ENCODE data around the gene CLEC10A. TPM values are rescaled to one million over a fixed set of nuclear protein-coding genes. Genes with fewer than 3 reads are reported as not detected.
"Not testable (repeated sequence)": the region's sequence is repeated elsewhere in the genome, so short reads cannot be mapped to it uniquely, and the experiment has no call there.

Gene CLEC10A, protein sequence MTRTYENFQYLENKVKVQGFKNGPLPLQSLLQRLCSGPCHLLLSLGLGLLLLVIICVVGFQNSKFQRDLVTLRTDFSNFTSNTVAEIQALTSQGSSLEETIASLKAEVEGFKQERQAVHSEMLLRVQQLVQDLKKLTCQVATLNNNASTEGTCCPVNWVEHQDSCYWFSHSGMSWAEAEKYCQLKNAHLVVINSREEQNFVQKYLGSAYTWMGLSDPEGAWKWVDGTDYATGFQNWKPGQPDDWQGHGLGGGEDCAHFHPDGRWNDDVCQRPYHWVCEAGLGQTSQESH
- total RNA-seq (10 to 100 TPM in 2 of 9 donors, 1 to 10 TPM in 7; 1.5 to 30.1 (median 3.5) TPM), polyA plus RNA-seq (1 to 10 TPM; 1.8 to 2.7 TPM)
- long read RNA-seq, donor 1, partial matches to known transcripts: 2 of 9 reads
- long read RNA-seq, donor 1, other reads (novel, unspliced or antisense): 3 of 9 reads
- long read RNA-seq, donor 2, partial matches to known transcripts: 1 of 16 reads
- long read RNA-seq, donor 2, other reads (novel, unspliced or antisense): 3 of 16 reads
- long read RNA-seq, donor 3, partial matches to known transcripts: 0 of 1 reads
- long read RNA-seq, donor 3, other reads (novel, unspliced or antisense): 1 of 1 reads

DNA sequence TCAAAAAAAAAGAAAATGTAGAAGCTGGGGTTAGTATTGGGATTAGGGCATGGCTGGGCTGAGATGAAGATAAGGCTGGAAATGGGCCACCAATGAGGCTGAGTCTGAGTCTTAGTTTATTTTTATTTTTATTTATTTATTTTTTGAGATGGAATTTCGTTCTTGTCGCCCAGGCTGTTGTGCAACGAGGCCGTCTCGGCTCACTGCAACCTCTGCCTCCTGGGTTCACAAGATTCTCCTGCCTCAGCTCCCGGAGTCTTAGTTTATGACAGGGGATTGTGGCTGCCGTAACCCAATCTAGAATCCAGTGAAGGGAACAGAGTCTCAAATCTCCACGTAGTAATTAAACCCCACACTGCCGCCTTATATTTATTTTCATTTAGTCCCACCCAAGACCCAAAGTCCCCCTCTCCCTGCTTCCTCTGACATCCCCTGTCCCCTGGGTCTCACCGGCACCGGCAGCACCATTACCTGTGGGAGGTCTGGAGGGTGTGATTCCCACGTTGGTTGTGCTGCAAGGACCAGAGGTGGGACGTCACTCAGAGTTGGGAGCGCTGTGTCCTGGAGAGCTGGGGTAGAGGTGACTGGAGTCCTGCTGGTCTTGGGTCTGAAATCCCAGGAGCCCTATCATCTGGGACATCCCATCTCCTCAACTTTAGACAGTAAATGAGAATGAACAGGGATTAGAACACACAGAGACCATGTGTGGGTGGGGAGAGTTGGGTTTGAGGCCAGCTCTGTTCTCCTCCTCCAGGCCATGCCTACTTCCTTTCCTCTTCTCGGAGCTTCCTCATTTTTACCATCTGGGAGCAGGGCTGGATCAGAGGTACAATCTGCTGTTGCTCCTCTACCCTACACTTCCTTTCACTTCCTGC lies at the start of gene CLEC10A:
Gene CLEC10A (minus strand): TSS at position 671 of the 875 bp plus-strand sequence. CDS start 1,439 bp downstream, outside the sequence.
- Histone ChIP-seq H3K9me3 (peaks cover 0 to 3% (median 0%) of the 10 kb centered on the region in 12 donors), H3K36me3 (no peaks in the 10 kb centered on the region), H3K4me1 (peaks cover 0 to 39% (median 0%) of the 10 kb centered on the region in 12 donors), H3K27me3 (no peaks in the 10 kb centered on the region), H3K27ac (peak within 1 kb of the TSS in 5 of 12 donors; percentile 24 to 63 (median 34)), H3K4me3 (peak within 1 kb of the TSS in 6 of 12 donors; percentile 2 to 47 (median 34))
- TF ChIP-seq POLR2A (IDR thresholded peaks at IDR 0.05): no peak
- TF ChIP-seq, protein P1, sequence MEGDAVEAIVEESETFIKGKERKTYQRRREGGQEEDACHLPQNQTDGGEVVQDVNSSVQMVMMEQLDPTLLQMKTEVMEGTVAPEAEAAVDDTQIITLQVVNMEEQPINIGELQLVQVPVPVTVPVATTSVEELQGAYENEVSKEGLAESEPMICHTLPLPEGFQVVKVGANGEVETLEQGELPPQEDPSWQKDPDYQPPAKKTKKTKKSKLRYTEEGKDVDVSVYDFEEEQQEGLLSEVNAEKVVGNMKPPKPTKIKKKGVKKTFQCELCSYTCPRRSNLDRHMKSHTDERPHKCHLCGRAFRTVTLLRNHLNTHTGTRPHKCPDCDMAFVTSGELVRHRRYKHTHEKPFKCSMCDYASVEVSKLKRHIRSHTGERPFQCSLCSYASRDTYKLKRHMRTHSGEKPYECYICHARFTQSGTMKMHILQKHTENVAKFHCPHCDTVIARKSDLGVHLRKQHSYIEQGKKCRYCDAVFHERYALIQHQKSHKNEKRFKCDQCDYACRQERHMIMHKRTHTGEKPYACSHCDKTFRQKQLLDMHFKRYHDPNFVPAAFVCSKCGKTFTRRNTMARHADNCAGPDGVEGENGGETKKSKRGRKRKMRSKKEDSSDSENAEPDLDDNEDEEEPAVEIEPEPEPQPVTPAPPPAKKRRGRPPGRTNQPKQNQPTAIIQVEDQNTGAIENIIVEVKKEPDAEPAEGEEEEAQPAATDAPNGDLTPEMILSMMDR (IDR thresholded peaks at IDR 0.05): no peak
- WGBS, 4 donors: 65 to 70% (median 68%) methylated on average over 15 of the region's 15 CpGs
- intact Hi-C loops (cut with DNase I): no loop called here
- DNase-seq: no peak
- ATAC-seq: peak in 3 of 4 donors; percentile 66 to 81 (median 75)

DNA sequence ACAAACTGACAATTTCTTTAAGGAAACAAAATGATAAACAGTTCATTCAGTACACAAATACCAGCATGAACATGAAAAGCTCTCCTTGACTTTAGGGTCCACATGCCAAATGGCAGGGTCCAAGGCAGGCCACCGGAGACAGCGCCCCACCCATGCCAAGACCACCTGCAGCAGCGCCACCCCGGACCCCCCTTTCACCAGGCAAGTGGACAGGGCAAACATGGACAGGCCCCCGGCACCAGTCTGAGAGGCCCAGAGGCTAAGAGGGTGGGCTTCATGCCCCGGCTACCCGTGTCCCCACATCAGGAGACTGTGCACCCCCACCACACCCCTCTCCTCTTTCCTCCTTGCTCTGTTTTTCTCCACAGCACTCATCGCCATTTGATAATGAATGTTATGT lies 49.3 kb upstream of the CLEC10A start:
- ATAC-seq: no peak
- Histone ChIP-seq H3K9me3 (no peaks in the 10 kb centered on the region), H3K36me3 (no peaks in the 10 kb centered on the region), H3K27ac (no peak overlapping the region), H3K4me3 (no peak overlapping the region), H3K4me1 (peaks cover 0 to 34% (median 0%) of the 10 kb centered on the region in 12 donors), H3K27me3 (peaks cover 0 to 47% (median 7%) of the 10 kb centered on the region in 9 donors)
- no peak for DNase-seq
- intact Hi-C loops (cut with DNase I): no loop called here
- TF ChIP-seq, protein P1 (IDR thresholded peaks at IDR 0.05): no peak
- TF ChIP-seq POLR2A (IDR thresholded peaks at IDR 0.05): no peak
- WGBS, 4 donors: 82 to 88% (median 87%) methylated on average over 8 of the region's 8 CpGs

DNA sequence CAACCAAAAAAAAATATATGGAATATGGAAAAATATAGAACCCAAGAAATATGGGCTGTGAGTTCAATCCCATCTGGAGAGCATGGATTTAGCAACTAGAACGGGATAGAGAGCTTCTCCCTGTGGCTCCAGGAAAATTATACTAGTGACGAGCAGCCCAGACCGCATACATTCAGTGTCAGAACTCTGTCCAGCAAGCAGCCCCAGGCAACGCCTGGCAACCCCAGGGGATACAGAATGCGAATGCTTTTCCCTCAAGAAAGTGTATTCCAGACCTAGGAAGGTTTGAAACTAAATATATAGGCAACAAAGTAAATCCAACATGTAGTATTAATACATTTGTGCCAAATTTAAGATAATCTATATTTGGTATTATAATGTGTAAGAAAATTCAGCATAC lies 48.1 kb upstream of the CLEC10A start:
- ATAC-seq (no peak), DNase-seq (no peak)
- Histone ChIP-seq H3K4me3 (no peak overlapping the region), H3K27ac (no peak overlapping the region), H3K36me3 (no peaks in the 10 kb centered on the region), H3K27me3 (peaks cover 0 to 38% (median 7%) of the 10 kb centered on the region in 9 donors), H3K4me1 (peaks cover 0 to 32% (median 0%) of the 10 kb centered on the region in 12 donors), H3K9me3 (no peaks in the 10 kb centered on the region)
- intact Hi-C loops (cut with DNase I): no loop called here
- TF ChIP-seq, protein P1 (IDR thresholded peaks at IDR 0.05): no peak
- no peak for TF ChIP-seq POLR2A (IDR thresholded peaks at IDR 0.05)
- WGBS, 4 donors: 56 to 69% (median 63%) methylated on average over 5 of the region's 5 CpGs

DNA sequence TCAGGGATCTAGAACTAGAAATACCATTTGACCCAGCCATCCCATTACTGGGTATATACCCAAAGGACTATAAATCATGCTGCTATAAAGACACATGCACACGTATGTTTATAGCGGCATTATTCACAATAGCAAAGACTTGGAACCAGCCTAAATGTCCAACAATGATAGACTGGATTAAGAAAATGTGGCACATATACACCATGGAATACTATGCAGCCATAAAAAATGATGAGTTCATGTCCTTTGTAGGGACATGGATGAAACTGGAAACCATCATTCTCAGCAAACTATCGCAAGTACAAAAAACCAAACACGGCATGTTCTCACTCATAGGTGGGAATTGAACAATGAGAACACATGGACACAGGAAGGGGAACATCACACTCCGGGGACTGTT lies 47.5 kb upstream of the CLEC10A start:
- intact Hi-C loops (cut with DNase I); DNase-seq; ATAC-seq; H3K36me3 ChIP-seq; H3K9me3 ChIP-seq; H3K4me3 ChIP-seq; H3K27ac ChIP-seq: not testable (repeated sequence)
- Histone ChIP-seq H3K4me1 (peaks cover 0 to 32% (median 0%) of the 10 kb centered on the region in 12 donors), H3K27me3 (peaks cover 0 to 31% (median 7%) of the 10 kb centered on the region in 9 donors)
- WGBS, 4 donors: 87 to 97% (median 90%) methylated on average over 5 of the region's 5 CpGs

DNA sequence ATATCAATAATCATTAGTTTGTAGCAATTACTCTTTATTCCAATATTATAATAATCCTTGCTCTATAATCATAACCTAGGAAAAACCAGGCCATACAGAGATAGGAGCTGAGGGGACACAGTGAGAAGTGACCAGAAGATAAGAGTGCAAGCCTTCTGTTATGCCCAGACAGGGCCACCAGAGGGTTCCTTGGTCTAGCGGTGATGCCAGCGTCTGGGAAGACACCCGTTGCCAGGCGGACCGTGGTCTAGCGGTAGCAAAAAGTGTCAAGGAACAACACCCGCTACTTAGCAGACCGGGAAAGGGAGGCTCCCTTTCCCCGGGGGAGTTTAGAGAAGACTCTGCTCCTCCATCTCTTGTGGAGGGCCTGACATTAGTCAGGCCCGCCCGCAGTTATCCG lies 46.3 kb upstream of the CLEC10A start:
- peaks cover 0 to 40% (median 0%) of the 10 kb centered on the region in 12 donors for H3K4me1 ChIP-seq
- DNase-seq; ATAC-seq; H3K36me3 ChIP-seq; H3K4me3 ChIP-seq; H3K27ac ChIP-seq; H3K9me3 ChIP-seq; intact Hi-C loops (cut with DNase I): not testable (repeated sequence)
- WGBS, 4 donors: 79 to 87% (median 81%) methylated on average over 12 of the region's 12 CpGs
- peaks cover 0 to 24% (median 5%) of the 10 kb centered on the region in 9 donors for H3K27me3 ChIP-seq
